Left lung (tissue), 10 donors: ENCODE measurements around the gene UNG. TPM values are rescaled to one million over a fixed set of nuclear protein-coding genes. Genes with fewer than 3 reads are reported as not detected.
A peak's percentile ranks its signal among the peaks of the same experiment; 100 is the strongest.

ENCODE experiments used
- ATAC-seq: fragments of 200-7000 bp; cut with Tn5 transposase; one replicate; pipeline ENCODE4 v1.9.1; 2020; ENCODE audit warnings: moderate library complexity
- DNase-seq, 4 donors: peaks; one replicate each; pipeline ENCODE4 v3.0.0-alpha.2; 2013 to 2020
- H3K27ac ChIP-seq, 2 donors: fragments of 200-600 bp; sonication (generic) in 1 of 2; one replicate each; pipeline versions ENCODE4 v1.5.0 to v1.8.0; 2020 to 2021
- H3K27me3 ChIP-seq, 2 donors: fragments of 200-600 bp; sonication (generic) in 1 of 2; one replicate each; pipeline versions ENCODE4 v1.5.0 to v1.8.0; 2020 to 2021
- H3K36me3 ChIP-seq, 2 donors: fragments of 200-600 bp; sonication (generic) in 1 of 2; one replicate each; pipeline versions ENCODE4 v1.5.0 to v1.8.0; 2020 to 2021
- H3K4me1 ChIP-seq, 2 donors: fragments of 200-600 bp; one replicate each; pipeline ENCODE4 v1.8.0; 2021
- H3K4me3 ChIP-seq, 2 donors: fragments of 200-600 bp; sonication (generic) in 1 of 2; one replicate each; pipeline versions ENCODE4 v1.5.0 to v1.8.0; 2020 to 2021; ENCODE audit warnings: mild to moderate bottlenecking in 1 of 2
- H3K9me3 ChIP-seq, 2 donors: fragments of 200-600 bp; sonication (generic) in 1 of 2; one replicate each; pipeline versions ENCODE4 v1.5.0 to v1.8.0; 2020 to 2021
- CTCF ChIP-seq, 2 donors: fragments of 200-600 bp; sonication (generic) in 1 of 2; IDR thresholded peaks; one replicate each; pipeline versions ENCODE4 v1.5.0 to v1.8.0; 2021; ENCODE audit warnings: antibody characterized with exemption in 2 of 2
- intact Hi-C, 2 donors: fragments of 100-400 bp; cut with DNase I; formaldehyde crosslinking; loops; one replicate each; pipeline versions ENCODE4 v1.11.2 to v1.14.2; 2022
- polyA plus RNA-seq, 6 donors: library from polyadenylated mRNA; unstranded; fragments of 120-200 nt; gene quantifications; one replicate each; pipeline ENCODE4 v1.2.1, GENCODE V29; 2013; ENCODE audit not compliant: insufficient read length in 6 of 6
- total RNA-seq, 2 donors: library from RNA; stranded (reverse); fragmentation: NEBNext Ultra II Directional; extraction: Animal tissue kit (Norgen Biotek cat#: 25700); gene quantifications; one replicate each; pipeline ENCODE4 v1.2.1, GENCODE V29; 2021
- donor health status: DM: no; HTN: yes; CAD: no.
- donor health status: DM: no; HTN: no; CAD: no.

Gene UNG
- total and polyA plus RNA-seq, 8 donors, result 22.4 to 55.7 (median 49.0) TPM

- peak; percentile 99 for ATAC-seq
- peak; percentile 68 to 96 (median 86) for DNase-seq
- H3K4me3 ChIP-seq, result peak overlapping the region; percentile 56 to 65
- TF ChIP-seq CTCF (IDR thresholded peaks at IDR 0.05), result peak in 1 of 2 donors; percentile 2
- no peaks in the 10 kb centered on the region for H3K9me3 ChIP-seq
- peak overlapping the region; percentile 58 to 82 for H3K27ac ChIP-seq
- H3K4me1 ChIP-seq, result peaks cover 0 to 25% of the 10 kb centered on the region in 2 donors
- intact Hi-C loops, result no loop called here
- H3K27me3 ChIP-seq, result no peaks in the 10 kb centered on the region
- H3K36me3 ChIP-seq, result no peaks in the 10 kb centered on the region
These were observed 57.3 kb downstream of the UNG start for GRCh38 chr12:109154451-109155438.

- Histone ChIP-seq H3K4me3 (no peak overlapping the region), H3K4me1 (peaks cover 3 to 25% of the 10 kb centered on the region in 2 donors), H3K9me3 (no peaks in the 10 kb centered on the region), H3K27me3 (no peaks in the 10 kb centered on the region), H3K36me3 (no peaks in the 10 kb centered on the region), H3K27ac (no peak overlapping the region)
- DNase-seq (no peak), ATAC-seq (no peak)
- no peak for TF ChIP-seq CTCF (IDR thresholded peaks at IDR 0.05)
- intact Hi-C loops, result no loop called here
These were observed 58.6 kb downstream of the UNG start for GRCh38 chr12:109156036-109156435.

- Histone ChIP-seq H3K9me3 (no peaks in the 10 kb centered on the region), H3K27ac (no peak overlapping the region), H3K27me3 (no peaks in the 10 kb centered on the region), H3K4me1 (peaks cover 3 to 25% of the 10 kb centered on the region in 2 donors), H3K36me3 (no peaks in the 10 kb centered on the region), H3K4me3 (no peak overlapping the region)
- ATAC-seq (no peak), DNase-seq (no peak)
- TF ChIP-seq CTCF (IDR thresholded peaks at IDR 0.05), result no peak
- intact Hi-C loops, result no loop called here
These were observed 59.2 kb downstream of the UNG start for GRCh38 chr12:109156586-109156985.

- ATAC-seq (no peak), DNase-seq (peak in 2 of 4 donors; percentile 19 to 44)
- intact Hi-C loops, result no loop called here
- Histone ChIP-seq H3K36me3 (no peaks in the 10 kb centered on the region), H3K27ac (peak overlapping the region in 1 of 2 donors; percentile 15), H3K27me3 (no peaks in the 10 kb centered on the region), H3K4me1 (peaks cover 3 to 27% of the 10 kb centered on the region in 2 donors), H3K4me3 (no peak overlapping the region), H3K9me3 (no peaks in the 10 kb centered on the region)
- TF ChIP-seq CTCF (IDR thresholded peaks at IDR 0.05), result no peak
These were observed 60.6 kb downstream of the UNG start for GRCh38 chr12:109157986-109158385.

GRCh38 chr12:109160433-109160832, 63.0 kb downstream of the UNG start:
- Histone ChIP-seq H3K9me3 (no peaks in the 10 kb centered on the region), H3K27me3 (no peaks in the 10 kb centered on the region), H3K4me1 (peaks cover 3 to 15% of the 10 kb centered on the region in 2 donors), H3K36me3 (no peaks in the 10 kb centered on the region), H3K4me3 (no peak overlapping the region), H3K27ac (no peak overlapping the region)
- intact Hi-C loops, result no loop called here
- DNase-seq (no peak), ATAC-seq (no peak)
- no peak for TF ChIP-seq CTCF (IDR thresholded peaks at IDR 0.05)
